ENCODE data around the gene SF3A1. TPM values are rescaled to one million over a fixed set of nuclear protein-coding genes. Genes with fewer than 3 reads are reported as not detected.
"Not testable (repeated sequence)": the region's sequence is repeated elsewhere in the genome, so short reads cannot be mapped to it uniquely, and the experiment has no call there.

The SF3A1 gene
- 100 to 1,000 TPM; 313 to 314 TPM for total RNA-seq
- polyA plus RNA-seq = 100 to 1,000 TPM in 1 of 3 donors, 10 to 100 TPM in 2; 66.5 to 119 (median 99.8) TPM
- total RNA-seq = 105 to 186 (median 141) reads per million in 6 experiments

GRCh38 chr22:30356449-30357235 is at the start of gene SF3A1, which contains the start of gene CCDC157:
TSS of gene SF3A1 (minus strand) at chr22:30356894. CDS start at chr22:30356792, 102 bp downstream.
TSS of gene CCDC157 (plus strand) at chr22:30357007. CDS start at chr22:30366001, 8,994 bp downstream.
- Mint-ChIP-seq H3K4me3 (peak within 1 kb of the TSS; percentile 91 to 98 (median 96)), H3K4me1 (peaks cover 25 to 63% (median 58%) of the 10 kb centered on the region in 4 donors), H3K27ac (peak within 1 kb of the TSS; percentile 93 to 99 (median 96)), H3K36me3 (peaks cover 0 to 28% (median 8%) of the 10 kb centered on the region in 3 donors), H3K27me3 (no peaks in the 10 kb centered on the region), H3K9me3 (no peaks in the 10 kb centered on the region)
- DNase-seq (peak; percentile 79 to 91 (median 86)), ATAC-seq (peak; percentile 85 to 86)
- POLR2A ChIA-PET = interaction anchor here (0.5 to 4.9 kb wide), 30 partner anchors 11 to 612 kb away, joined by 3 to 100 read pairs (median 4); partner anchors contain the start of genes CASTOR1, MORC2, OSM and RNF215

- DNase-seq = no peak
- Mint-ChIP-seq H3K4me1 (peaks cover 3 to 28% (median 17%) of the 10 kb centered on the region in 4 donors), H3K27ac (peak overlapping the region in 4 of 10 donors; percentile 11 to 28 (median 18)), H3K36me3 (peaks cover 0 to 63% (median 6%) of the 10 kb centered on the region in 3 donors), H3K27me3 (no peaks in the 10 kb centered on the region), H3K4me3 (no peak overlapping the region), H3K9me3 (no peaks in the 10 kb centered on the region)
- POLR2A ChIA-PET = interaction anchor here (1.7 kb wide), 1 partner anchor 17 kb away, joined by 6 read pairs; no protein-coding TSS in a partner anchor
- ATAC-seq = no peak
Measured at GRCh38 chr22:30406400-30406799, 49.7 kb upstream of the SF3A1 start.

- H3K4me3 Mint-ChIP-seq = peak overlapping the region in 1 of 10 donors; percentile 36
- peak overlapping the region in 5 of 10 donors; percentile 26 to 86 (median 40) for H3K27ac Mint-ChIP-seq
- POLR2A ChIA-PET = interaction anchor here (0.6 to 1.7 kb wide), 2 partner anchors 18 to 31 kb away, joined by 3 to 6 read pairs; no protein-coding TSS in a partner anchor
- ATAC-seq (no peak), DNase-seq (no peak)
- H3K4me1 Mint-ChIP-seq = peaks cover 0 to 21% (median 12%) of the 10 kb centered on the region in 4 donors
- H3K36me3 Mint-ChIP-seq = peaks cover 0 to 58% (median 3%) of the 10 kb centered on the region in 3 donors
- H3K9me3 Mint-ChIP-seq = no peaks in the 10 kb centered on the region
- H3K27me3 Mint-ChIP-seq = no peaks in the 10 kb centered on the region
Measured at GRCh38 chr22:30405731-30406130, 49.0 kb upstream of the SF3A1 start.

- no peak for DNase-seq
Measured at GRCh38 chr22:30404307-30404706, 47.6 kb upstream of the SF3A1 start.

GRCh38 chr22:30402766-30403104 is 46.0 kb upstream of the SF3A1 start:
- Mint-ChIP-seq H3K4me1 (peaks cover 18 to 30% (median 24%) of the 10 kb centered on the region in 4 donors), H3K27ac (peak overlapping the region in 2 of 10 donors; percentile 26 to 68), H3K36me3 (peaks cover 0 to 38% (median 3%) of the 10 kb centered on the region in 3 donors)
- POLR2A ChIA-PET = interaction anchor here (0.9 to 2.9 kb wide), 5 partner anchors 8 to 42 kb away, joined by 3 to 12 read pairs (median 5); no protein-coding TSS in a partner anchor
- H3K27me3 Mint-ChIP-seq, DNase-seq, ATAC-seq, H3K9me3 Mint-ChIP-seq, H3K4me3 Mint-ChIP-seq: not testable (repeated sequence)

More at GRCh38 chr22:30404307-30404706, 47.6 kb upstream of the SF3A1 start:
- H3K4me1 Mint-ChIP-seq = peaks cover 2 to 15% (median 10%) of the 10 kb centered on the region in 4 donors
- H3K4me3 Mint-ChIP-seq = no peak overlapping the region
- no peak for ATAC-seq
- peaks cover 0 to 48% (median 3%) of the 10 kb centered on the region in 3 donors for H3K36me3 Mint-ChIP-seq
- H3K27me3 Mint-ChIP-seq = no peaks in the 10 kb centered on the region
- H3K27ac Mint-ChIP-seq = peak overlapping the region in 7 of 10 donors; percentile 15 to 86 (median 48)
- POLR2A ChIA-PET = interaction anchor here (0.8 kb wide), 1 partner anchor 30 kb away, joined by 3 read pairs; no protein-coding TSS in a partner anchor
- no peaks in the 10 kb centered on the region for H3K9me3 Mint-ChIP-seq

GRCh38 chr22:30402028-30402765 is 45.5 kb upstream of the SF3A1 start:
- peaks cover 21 to 30% (median 27%) of the 10 kb centered on the region in 4 donors for H3K4me1 Mint-ChIP-seq
- peaks cover 0 to 36% (median 3%) of the 10 kb centered on the region in 3 donors for H3K36me3 Mint-ChIP-seq
- no peaks in the 10 kb centered on the region for H3K9me3 Mint-ChIP-seq
- no peak overlapping the region for H3K4me3 Mint-ChIP-seq
- H3K27ac Mint-ChIP-seq = peak overlapping the region in 5 of 10 donors; percentile 29 to 82 (median 57)
- ATAC-seq (no peak), DNase-seq (no peak)
- POLR2A ChIA-PET = interaction anchor here (0.5 to 2.9 kb wide), 7 partner anchors 9 to 94 kb away, joined by 3 to 12 read pairs (median 5); no protein-coding TSS in a partner anchor
- peaks cover 0 to 4% (median 0%) of the 10 kb centered on the region in 5 donors for H3K27me3 Mint-ChIP-seq

GRCh38 chr22:30401024-30401423 is 44.3 kb upstream of the SF3A1 start:
- POLR2A ChIA-PET = interaction anchor here (1.0 to 2.9 kb wide), 3 partner anchors 13 to 96 kb away, joined by 4 to 12 read pairs (median 4); no protein-coding TSS in a partner anchor
- not testable (repeated sequence) for H3K27ac Mint-ChIP-seq, H3K9me3 Mint-ChIP-seq, H3K4me3 Mint-ChIP-seq, H3K27me3 Mint-ChIP-seq, DNase-seq, ATAC-seq
- Mint-ChIP-seq H3K36me3 (peaks cover 0 to 27% (median 3%) of the 10 kb centered on the region in 3 donors), H3K4me1 (peaks cover 28 to 36% (median 32%) of the 10 kb centered on the region in 4 donors)

- POLR2A ChIA-PET = interaction anchor here (1.0 to 5.8 kb wide), 3 partner anchors 14 to 95 kb away, joined by 4 to 118 read pairs (median 4); partner anchors contain the start of gene MTFP1
- peaks cover 25 to 45% (median 39%) of the 10 kb centered on the region in 4 donors for H3K4me1 Mint-ChIP-seq
- H3K27me3 Mint-ChIP-seq = peaks cover 0 to 6% (median 0%) of the 10 kb centered on the region in 5 donors
- peak overlapping the region in 7 of 10 donors; percentile 51 to 93 (median 72) for H3K27ac Mint-ChIP-seq
- no peak for DNase-seq
- no peak for ATAC-seq
- no peaks in the 10 kb centered on the region for H3K9me3 Mint-ChIP-seq
- H3K36me3 Mint-ChIP-seq = peaks cover 0 to 22% (median 3%) of the 10 kb centered on the region in 3 donors
- no peak overlapping the region for H3K4me3 Mint-ChIP-seq
Measured at GRCh38 chr22:30400159-30400558, 43.5 kb upstream of the SF3A1 start.

- peak overlapping the region in 8 of 10 donors; percentile 21 to 96 (median 76) for H3K27ac Mint-ChIP-seq
- H3K9me3 Mint-ChIP-seq = no peaks in the 10 kb centered on the region
- peak overlapping the region in 4 of 10 donors; percentile 2 to 87 (median 22) for H3K4me3 Mint-ChIP-seq
- no peak for DNase-seq
- ATAC-seq = no peak
- peaks cover 25 to 46% (median 39%) of the 10 kb centered on the region in 4 donors for H3K4me1 Mint-ChIP-seq
- H3K27me3 Mint-ChIP-seq = peaks cover 0 to 6% (median 0%) of the 10 kb centered on the region in 5 donors
- peaks cover 0 to 17% (median 3%) of the 10 kb centered on the region in 3 donors for H3K36me3 Mint-ChIP-seq
- POLR2A ChIA-PET = interaction anchor here (1.5 to 5.8 kb wide), 2 partner anchors 24 to 111 kb away, joined by 4 to 118 read pairs; partner anchors contain the start of genes CASTOR1 and MTFP1
Measured at GRCh38 chr22:30399718-30400117, 43.0 kb upstream of the SF3A1 start.

GRCh38 chr22:30398685-30399680 is 42.3 kb upstream of the SF3A1 start:
- Mint-ChIP-seq H3K4me1 (peaks cover 22 to 48% (median 39%) of the 10 kb centered on the region in 4 donors), H3K9me3 (no peaks in the 10 kb centered on the region), H3K27ac (peak overlapping the region; percentile 75 to 96 (median 92)), H3K36me3 (peaks cover 0 to 10% (median 3%) of the 10 kb centered on the region in 3 donors), H3K27me3 (peaks cover 0 to 6% (median 0%) of the 10 kb centered on the region in 5 donors), H3K4me3 (peak overlapping the region; percentile 82 to 95 (median 87))
- DNase-seq (no peak), ATAC-seq (peak; percentile 10 to 24)
- POLR2A ChIA-PET = interaction anchor here (0.8 to 5.8 kb wide), 6 partner anchors 10 to 110 kb away, joined by 3 to 118 read pairs (median 18); partner anchors contain the start of genes CASTOR1 and MTFP1

All from naive thymus-derived CD8-positive, alpha-beta T cell (primary cell).